ENCODE results near the gene TUBGCP5.
A peak's percentile ranks its signal among the peaks of the same experiment; 100 is the strongest.
"Not testable (repeated sequence)": the region's sequence is repeated elsewhere in the genome, so short reads cannot be mapped to it uniquely, and the experiment has no call there.

Gene TUBGCP5

DNA sequence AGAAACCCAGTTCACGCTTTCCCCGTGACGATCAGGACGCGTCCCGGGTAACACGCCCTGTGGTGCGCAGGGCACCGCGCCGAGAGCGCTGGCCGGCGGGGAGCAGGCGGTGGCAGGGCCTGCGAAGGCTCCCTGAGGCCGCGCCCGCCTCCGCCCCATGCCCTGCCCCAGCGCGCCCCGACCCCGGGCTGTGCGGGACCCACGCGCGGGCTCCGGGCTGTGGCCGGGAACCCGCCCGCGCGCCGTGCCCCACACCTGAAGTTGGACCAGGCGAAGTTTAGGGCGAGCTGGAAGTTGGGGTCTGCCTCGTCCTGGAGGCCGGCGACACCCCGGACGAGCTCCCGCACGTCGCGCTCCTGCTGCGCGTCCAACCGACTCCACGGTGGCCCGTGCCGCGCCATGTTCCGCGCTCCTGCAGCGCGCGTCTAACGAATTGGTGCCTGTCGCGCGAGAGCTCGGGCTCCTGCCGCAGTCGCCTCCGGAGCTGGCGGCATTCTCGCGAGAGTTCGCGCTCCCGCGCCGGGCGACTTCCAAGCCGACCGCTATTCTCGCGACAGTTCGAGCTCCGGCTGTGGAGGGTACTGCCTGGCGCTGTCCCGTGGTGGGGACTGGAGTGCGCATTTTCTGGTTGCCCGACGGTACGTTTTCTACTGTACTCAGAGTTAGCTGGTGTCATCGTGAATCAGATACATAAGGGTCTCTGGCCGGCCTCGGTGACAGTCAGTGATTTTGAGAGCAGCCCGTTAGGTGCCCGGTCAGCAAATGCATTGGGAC is at the start of gene TUBGCP5:
TUBGCP5 (minus strand) TSS at position 427 of the 774 bp plus-strand sequence; CDS start at position 401, 26 bp downstream.
- peak; percentile 98 for DNase-seq

DNA sequence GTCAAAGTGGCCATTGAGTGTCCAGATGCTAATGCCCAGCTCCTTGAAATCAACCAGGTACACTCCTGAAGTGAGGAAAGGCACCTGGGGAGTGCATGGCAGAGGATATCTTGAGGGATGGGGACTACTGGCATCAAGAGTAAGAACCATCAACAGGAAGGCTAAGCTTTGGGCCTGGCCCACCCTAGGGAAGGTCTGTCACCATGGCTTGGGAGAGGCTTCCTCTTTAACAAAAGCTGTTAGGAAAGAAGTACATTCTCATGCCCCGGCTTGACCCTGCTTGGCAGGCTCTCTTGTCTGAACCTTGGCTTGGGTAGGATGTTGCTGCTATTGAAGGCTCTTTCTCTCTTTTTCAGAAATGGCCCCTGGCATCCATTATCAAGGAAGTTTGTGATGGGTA is 43.7 kb upstream of the TUBGCP5 start:
- DNase-seq: no peak

DNA sequence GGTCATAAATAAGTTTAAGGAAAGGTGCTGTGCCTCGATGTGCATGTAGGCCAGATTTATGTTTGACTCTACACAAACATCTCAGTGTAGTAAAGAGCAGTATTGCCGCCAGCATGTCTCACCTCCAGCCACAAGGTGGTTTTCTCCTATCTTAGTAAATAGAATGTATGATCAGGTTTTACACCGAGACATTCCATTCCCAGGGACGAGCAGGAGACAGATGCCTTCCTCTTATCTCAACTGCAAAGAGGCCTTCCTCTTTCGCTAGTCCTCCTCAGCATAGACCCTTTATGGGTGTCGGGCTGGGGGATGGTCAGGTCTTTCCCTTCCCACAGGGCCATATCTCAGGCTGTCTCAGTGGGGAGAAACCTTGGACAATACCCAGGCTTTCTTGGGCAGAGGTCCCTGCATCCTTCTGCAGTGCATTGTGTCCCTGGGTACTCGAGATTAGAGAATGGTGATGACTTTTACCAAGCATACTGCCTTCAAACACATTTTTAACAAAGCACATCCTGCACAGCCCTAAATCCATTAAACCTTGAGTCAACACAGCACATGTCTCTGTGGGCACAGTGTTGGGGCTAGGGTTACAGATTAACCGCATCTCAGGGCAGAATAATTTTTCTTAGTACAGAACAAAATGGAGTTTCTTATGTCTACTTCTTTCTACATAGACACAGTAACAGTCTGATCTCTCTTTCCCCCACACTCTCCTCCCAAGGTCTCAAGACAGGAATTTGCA is 42.8 kb upstream of the TUBGCP5 start:
- not testable (repeated sequence) for DNase-seq

DNA sequence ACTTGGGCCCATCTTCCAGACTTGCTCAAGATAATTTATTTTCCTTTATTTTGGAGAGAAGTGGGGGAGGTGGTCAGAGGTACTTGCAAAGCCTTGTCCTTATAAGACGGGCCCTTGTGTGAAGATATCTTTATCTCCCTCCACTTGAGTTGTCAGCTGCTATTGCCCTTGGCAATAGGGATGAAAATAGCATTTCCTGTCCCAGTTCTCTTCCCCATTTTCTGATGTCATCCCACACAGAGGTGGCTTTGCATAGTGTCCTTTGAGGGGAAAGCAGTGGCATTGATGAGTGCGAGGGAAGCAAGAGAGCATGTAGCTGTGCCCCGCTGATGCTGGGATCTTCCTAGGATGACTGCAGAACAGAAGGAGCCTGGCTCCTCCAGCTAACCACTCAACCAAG is 41.9 kb upstream of the TUBGCP5 start:
- no peak for DNase-seq

DNA sequence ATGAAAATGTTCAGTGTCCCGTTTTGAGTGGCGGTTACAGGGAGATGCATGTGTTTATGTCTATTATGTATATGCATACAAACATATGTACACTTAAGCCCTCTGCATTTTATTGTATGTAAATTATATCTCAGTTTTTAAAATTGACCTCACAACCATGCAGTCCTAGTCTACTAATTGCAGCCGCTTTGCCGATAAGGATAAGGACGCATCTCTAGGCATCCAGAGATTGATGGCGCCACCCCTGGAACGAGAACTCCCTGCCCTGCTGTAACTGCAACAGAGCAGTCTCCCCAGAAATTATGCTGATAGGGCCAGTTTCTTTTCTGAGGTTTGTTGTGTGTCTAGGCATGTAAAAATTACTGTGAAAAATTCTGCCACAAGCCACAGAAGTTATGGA is 40.4 kb upstream of the TUBGCP5 start:
- DNase-seq: no peak

DNA sequence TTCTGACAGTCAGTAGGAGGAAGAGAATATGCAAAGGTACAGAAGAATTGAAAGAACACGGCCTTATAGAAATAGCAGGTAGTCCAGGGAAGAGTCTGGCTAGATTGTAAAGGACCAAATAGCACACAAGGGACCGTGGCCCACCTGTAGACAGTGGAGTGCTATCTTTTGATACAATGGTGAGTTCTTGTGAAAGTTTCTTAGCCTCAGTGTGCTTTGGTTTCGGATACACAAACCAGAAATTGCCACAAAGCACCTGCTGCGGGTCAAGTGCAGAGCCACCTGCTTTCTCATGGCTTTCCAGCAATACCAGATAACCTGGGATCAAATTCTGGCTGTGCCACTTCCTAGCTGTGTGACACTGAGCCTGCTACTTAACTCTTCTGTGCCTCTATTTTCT is 36.6 kb upstream of the TUBGCP5 start:
- DNase-seq: no peak

DNA sequence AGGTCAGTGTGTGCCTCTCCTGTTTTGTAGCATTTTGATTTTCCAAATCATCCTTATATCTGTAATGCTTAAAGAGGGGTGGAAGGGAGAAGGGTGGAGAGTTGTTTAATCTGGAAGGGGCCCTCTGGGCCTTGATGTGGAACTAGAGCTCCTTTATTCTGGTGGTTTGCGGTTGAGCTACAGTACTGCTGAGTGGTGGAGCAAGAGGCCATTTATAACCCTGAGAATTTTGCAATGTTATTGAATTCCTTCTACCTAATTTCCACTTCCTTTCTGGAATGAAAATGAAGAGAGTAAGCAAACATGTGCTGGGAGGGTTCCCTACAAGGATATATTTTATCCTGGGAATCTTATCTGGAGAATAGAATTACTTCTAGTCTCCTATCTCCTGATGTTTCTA is 35.3 kb upstream of the TUBGCP5 start:
- no peak for DNase-seq

DNA sequence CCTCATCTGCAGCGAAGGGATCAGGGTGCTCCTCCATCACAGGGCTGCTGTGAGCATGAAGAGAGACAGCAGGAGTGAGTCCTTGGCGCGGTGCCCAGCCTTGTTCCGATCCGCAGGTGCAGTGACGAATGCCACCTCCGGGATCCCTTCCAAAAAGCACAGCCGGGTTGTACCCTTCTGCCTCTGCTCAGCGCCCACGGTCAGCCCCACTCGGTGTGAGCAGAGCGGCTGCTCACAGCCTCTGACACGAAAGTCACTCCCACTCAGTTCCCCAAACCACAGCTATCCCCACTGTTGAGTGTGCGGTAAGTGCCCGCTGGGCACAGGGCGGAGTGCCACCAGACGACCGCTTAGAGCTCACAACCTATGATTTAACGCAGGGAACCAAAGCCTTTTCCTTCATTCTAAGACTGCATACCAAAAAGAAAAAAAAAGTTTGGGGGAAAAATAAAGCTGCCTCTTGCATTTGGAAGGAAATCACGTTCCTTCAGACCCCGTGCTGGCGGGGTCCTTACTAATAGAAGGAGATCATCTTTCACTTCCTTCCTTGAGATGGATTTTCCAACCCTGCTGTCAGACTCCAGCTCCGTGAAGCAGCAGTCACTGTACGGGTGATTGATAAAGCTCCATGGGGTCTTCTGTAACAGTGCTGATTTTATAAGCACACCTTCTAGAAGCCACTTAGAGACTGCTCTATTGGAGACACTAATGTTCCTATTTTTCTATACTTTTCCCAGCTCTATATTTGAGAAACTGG is 34.7 kb upstream of the TUBGCP5 start:
- DNase-seq: no peak

DNA sequence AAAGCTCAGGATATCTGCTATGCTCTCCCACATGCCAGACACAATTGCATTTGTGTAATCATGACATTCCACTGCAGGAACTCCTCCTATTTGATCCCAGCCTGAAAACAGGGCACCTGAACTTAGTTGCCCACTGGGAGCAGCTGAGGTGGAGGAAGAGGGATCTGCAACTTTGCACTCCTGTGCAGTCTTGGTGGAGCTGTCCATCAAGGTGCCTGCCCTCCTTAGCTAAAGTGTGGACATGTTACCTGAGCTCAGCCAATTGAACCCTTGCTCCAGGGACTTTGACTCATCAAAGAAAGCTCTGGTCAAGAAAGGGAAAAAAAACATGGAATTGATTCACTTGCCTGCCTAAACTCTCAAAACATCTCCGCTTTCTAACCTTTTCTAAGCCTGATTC is 33.3 kb upstream of the TUBGCP5 start:
- DNase-seq: no peak

DNA sequence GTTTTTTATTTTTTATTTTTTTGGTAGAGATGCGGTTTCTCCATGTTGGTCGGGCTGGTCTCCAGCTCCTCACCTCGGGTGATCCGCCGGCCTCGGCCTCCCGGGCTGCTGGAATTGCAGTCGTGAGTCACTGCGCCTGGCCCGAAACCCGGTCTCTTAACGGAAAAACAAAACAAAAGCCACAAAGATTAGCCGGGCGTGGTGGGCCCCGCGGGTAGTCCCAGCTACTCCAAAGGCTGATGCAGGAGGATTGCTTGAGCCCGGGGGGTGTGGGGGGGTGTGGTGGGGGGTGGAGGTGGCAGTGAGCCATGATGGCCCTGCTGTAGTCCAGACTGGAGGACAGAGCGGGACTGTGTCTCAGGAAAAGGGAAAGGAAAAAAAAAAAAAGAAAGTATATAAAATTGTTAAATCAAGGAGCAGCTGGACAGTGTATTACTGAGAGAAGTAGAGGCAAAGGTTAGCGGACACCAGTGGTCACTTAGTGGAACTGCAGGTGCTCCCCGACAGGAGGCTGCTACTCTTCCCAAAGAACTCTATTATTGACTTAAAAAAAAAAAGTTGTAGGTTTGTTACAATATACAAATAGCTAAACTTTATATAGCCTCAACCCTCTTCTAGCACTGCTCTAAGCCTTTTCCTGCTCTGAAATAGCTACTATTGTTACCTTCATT is 30.3 kb upstream of the TUBGCP5 start:
- peak; percentile 9 for DNase-seq

DNA sequence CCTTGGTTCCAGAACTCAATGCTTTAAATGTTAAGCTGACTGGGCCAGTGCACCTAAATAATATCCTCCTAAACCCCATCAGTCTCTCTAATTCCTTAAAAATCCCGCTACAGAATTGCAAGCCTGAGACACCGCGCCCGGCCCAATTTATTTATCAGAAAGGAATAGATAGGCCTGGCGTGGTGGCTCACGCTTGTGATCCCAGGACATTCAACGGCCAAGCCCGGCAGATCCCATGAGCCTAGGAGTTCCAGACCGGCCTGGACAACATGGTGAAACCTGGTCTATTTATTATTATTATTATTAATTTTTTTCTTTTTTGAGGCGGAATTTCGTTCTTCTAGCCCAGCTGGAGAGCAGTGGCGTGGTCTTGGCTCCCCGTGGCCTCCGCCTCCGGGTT is 28.0 kb upstream of the TUBGCP5 start:
- DNase-seq: no peak

DNA sequence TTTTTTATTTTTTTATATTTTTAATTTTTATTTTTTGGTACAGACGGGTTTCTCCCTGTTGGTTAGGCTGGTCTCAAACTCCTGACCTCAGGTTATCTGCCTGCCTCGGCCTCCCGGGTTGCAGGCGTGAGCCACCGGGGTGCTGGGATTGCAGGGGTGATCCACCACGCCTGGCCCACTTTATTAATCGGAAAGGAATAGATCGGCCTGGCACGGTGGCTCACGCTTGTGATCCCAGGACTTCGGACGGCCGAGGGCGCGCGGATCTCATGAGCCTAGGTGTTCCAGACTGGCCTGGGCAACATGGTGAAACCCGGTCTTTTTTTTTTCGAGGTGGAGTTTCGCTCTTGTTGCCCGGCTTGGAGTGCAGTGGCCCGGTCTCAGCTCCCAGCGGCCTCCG is 26.5 kb upstream of the TUBGCP5 start:
- no peak for DNase-seq

DNA sequence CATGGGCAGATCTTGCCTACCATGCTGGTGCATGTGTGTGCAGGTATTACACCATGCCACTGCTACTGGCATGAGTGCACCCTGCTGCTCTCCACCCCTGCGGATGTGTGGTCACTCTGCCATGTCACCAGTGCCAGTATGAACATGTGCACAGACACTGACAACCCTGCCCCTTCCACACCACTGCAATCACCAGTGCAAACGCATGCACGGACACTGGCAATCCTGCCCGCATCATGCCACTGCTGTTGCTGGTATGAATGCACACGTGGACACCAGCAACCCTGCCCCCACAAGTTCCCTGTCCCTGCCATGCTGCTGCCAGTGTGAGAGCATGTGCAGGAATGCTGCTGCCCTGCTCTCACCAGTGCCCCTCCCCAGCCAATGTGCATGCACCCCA is 24.8 kb upstream of the TUBGCP5 start:
- no peak for DNase-seq

DNA sequence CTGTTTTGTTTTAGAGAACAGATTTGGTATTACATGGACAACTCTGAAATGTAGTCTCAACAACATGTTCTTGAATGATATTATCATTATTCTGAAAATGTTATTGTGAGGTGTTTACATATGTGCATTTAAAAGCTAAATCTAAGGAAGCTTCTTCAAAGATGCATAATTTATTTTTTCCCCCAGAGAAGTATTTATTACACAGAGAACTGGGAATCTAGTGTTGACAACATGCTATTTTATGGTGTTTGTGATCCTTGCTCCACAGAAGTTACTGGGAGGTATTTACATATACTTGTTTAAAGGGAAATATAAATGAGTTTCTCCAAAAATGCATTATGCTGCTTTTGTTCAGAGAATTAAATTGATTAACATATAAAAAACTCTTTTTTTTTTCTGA is 18.3 kb upstream of the TUBGCP5 start:
- DNase-seq: no peak

DNA sequence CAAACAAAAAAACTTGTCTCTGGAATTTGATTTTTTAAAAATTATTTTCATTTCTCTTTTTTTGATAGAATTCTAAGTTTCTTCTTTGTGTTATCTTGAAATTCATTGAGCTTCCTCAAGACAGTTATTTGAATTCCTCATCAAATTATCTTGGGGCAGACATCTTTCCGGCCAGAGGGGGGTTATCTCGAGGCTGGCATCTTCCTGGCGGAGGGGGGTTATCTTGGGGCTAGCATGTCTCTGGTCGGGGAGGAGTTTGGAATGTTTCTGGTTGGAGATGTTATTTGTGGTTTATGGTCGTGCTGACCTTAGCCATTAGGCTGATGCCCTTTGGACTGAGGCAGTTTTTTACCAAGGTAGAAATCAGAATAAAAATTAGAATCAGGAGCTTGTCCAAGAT is 15.9 kb upstream of the TUBGCP5 start:
- DNase-seq: no peak

DNA sequence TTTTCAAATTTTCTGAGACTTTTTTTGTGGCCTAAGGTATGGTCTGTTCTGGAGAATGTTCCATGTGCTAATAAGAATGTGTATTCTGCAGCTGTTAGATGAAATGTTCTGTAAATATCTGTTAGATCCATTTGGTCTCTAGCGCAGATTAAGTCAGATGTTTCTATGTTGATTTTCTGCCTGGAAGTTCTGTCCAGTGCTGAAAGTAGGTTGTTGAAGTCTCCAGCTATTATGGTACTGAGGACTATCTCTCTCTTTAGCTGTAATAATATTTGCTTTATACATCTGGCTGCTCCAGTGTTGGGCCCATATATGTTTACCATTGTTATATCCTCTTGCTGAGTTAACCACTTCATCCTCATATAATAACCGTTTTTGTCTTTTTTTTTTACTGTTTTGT is 13.2 kb upstream of the TUBGCP5 start:
- DNase-seq: peak; percentile 10

DNA sequence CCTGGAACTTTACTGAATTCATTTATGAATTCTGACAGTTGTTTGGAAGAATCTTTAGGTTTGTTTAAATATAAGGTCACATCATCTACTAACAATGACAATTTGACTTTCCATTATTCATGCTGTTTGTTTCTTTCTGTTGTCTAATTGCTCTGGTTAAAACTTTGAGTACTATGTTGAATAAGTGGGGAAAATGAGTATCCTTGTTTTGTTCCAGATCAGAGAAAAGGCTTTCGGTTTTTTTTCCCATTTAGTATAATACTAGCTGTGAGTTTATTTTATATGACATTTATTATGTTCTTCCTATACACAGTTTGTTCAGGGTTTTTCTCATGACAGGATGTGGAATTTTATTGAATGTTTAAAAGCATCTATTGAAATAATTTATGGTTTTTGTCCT is 11.3 kb upstream of the TUBGCP5 start:
- DNase-seq: no peak

DNA sequence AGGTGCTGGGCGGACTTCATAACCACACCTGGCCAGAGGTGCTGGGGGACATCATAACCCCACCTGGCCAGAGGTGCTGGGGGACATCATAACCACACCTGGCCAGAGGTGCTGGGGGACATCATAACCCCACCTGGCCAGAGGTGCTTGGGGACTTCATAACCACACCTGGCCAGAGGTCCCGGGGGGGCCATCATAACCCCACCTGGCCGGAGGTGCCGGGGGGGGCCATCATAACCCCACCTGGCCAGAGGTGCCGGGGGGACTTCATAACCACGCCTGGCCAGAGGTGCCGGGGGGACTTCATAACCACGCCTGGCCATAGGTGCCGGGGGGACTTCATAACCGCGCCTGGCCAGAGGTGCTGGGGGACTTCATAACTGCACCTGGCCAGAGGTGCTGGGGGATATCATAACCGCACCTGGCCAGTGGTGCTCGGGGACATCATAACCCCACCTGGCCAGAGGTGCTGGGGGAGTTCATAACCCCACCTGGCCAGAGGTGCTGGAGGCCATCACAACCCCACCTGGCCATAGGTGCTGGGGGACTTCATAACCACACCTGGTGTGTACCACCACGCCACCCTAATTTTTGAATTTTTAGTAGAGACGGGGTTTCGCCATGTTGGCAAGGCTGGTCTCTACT is 10.7 kb upstream of the TUBGCP5 start:
- no peak for DNase-seq

DNA sequence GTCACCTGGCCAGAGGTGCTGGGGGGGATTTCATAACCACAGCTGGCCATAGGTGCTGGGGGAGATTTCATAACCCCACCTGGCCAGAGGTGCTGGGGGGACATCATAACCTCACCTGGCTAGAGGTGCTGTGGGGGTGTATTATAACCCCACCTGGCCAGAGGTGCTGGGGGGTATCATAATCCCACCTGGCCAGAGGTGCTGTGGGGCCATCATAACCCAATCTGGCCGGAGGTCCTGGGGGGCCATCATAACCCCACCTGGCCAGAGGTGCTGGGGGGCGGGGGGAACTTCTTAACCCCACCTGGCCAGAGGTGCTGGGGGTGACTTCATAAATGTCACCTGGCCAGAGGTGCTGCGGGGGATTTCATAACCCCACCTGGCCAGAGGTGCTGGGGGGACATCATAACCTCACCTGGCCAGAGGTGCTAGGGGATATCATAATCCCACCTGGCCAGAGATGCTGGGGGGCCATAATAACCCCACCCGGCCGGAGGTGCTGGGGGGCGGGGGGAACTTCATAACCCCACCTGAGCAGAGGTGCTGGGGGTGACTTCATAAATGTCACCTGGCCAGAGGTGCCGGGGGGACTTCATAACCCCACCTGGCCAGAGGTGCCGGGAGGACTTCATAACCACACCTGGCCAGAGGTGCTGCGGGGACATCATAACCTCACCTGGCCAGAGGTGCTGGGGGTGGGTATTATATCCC is 9.4 kb upstream of the TUBGCP5 start:
- not testable (repeated sequence) for DNase-seq

DNA sequence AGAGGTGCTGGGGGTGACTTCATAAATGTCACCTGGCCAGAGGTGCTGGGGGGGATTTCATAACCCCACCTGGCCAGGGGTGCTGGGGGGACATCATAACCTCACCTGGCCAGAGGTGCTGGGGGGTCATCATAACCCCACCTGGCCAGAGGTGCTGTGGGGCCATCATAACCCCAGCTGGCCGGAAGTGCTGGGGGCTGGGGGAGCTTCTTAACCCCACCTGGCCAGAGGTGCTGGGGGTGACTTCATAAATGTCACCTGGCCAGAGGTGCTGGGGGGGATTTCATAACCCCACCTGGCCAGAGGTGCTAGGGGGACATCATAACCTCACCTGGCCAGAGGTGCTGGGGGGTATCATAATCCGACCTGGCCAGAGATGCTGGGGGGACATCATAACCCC is 4.6 kb upstream of the TUBGCP5 start:
- DNase-seq: not testable (repeated sequence)

DNA sequence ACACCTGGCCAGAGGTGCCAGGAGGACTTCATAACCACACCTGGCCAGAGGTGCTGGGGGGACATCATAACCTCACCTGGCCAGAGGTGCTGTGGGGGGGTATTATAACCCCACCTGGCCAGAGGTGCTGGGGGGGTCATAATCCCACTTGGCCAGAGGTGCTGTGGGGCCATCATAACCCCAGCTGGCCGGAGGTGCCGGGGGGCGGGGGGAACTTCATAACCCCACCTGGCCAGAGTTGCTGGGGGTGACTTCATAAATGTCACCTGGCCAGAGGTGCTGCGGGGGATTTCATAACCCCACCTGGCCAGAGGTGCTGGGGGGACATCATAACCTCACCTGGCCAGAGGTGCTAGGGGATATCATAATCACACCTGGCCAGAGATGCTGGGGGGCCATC is 4.2 kb upstream of the TUBGCP5 start:
- not testable (repeated sequence) for DNase-seq

DNA sequence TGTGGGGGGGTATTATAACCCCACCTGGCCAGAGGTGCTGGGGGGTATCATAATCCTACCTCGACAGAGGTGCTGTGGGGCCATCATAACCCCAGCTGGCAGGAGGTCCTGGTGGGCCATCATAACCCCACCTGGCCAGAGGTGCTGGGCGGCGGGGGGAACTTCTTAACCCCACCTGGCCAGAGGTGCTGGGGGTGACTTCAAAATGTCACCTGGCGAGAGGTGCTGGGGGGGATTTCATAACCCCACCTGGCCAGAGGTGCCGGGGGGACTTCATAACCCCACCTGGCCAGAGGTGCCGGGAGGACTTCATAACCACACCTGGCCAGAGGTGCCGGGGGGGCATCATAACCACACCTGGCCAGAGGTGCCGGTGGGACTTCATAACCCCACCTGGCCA is 2.4 kb upstream of the TUBGCP5 start:
- not testable (repeated sequence) for DNase-seq

All from hematopoietic multipotent progenitor cell treated with erythropoietin and hydrocortisone succinate and interleukin-3 and kit ligand, for 6 days (in vitro differentiated cells).